ENCODE data around the gene CSNK2B.

- TF ChIP-seq CTCF (conservative IDR thresholded peaks at IDR 0.05; ENCODE audit: low read depth, low read length) (no peak), EZH2phosphoT487 (IDR thresholded peaks at IDR 0.05; ENCODE audit: borderline replicate concordance, low read length) (no peak), EZH2 (IDR thresholded peaks at IDR 0.05; ENCODE audit: low read length, unreplicated experiment) (no peak)
Measured at GRCh38 chr6:31665501-31666336, at the start of gene CSNK2B.
